ENCODE measurements around the gene AP1AR. TPM values are rescaled to one million over a fixed set of nuclear protein-coding genes. Genes with fewer than 3 reads are reported as not detected.

Gene AP1AR
- total and polyA plus RNA-seq, 3 donors from 2014 or later, result 22.6 to 29.4 (median 24.6) TPM

GRCh38 chr4:112210777-112211176 is 20.8 kb upstream of the AP1AR start:
- intact Hi-C loops (cut with DNase I; ENCODE audit: low total_unique reads), result no loop called here
- no peak for DNase-seq
- TF ChIP-seq, protein P1, sequence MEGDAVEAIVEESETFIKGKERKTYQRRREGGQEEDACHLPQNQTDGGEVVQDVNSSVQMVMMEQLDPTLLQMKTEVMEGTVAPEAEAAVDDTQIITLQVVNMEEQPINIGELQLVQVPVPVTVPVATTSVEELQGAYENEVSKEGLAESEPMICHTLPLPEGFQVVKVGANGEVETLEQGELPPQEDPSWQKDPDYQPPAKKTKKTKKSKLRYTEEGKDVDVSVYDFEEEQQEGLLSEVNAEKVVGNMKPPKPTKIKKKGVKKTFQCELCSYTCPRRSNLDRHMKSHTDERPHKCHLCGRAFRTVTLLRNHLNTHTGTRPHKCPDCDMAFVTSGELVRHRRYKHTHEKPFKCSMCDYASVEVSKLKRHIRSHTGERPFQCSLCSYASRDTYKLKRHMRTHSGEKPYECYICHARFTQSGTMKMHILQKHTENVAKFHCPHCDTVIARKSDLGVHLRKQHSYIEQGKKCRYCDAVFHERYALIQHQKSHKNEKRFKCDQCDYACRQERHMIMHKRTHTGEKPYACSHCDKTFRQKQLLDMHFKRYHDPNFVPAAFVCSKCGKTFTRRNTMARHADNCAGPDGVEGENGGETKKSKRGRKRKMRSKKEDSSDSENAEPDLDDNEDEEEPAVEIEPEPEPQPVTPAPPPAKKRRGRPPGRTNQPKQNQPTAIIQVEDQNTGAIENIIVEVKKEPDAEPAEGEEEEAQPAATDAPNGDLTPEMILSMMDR (IDR thresholded peaks at IDR 0.05), result no peak
- TF ChIP-seq POLR2A (IDR thresholded peaks at IDR 0.05), result no peak
- no peaks in the 10 kb centered on the region for H3K4me1 ChIP-seq
- H3K27ac ChIP-seq, result no peak overlapping the region
- H3K36me3 ChIP-seq (ENCODE audit: low read depth, missing control alignments), result no peaks in the 10 kb centered on the region
- H3K4me3 ChIP-seq, result no peak overlapping the region
- H3K27me3 ChIP-seq, result no peaks in the 10 kb centered on the region
- H3K9me3 ChIP-seq, result no peaks in the 10 kb centered on the region
- WGBS, 2 donors, result 75 to 95% methylated on average over 1 of the region's 1 CpG

DNA sequence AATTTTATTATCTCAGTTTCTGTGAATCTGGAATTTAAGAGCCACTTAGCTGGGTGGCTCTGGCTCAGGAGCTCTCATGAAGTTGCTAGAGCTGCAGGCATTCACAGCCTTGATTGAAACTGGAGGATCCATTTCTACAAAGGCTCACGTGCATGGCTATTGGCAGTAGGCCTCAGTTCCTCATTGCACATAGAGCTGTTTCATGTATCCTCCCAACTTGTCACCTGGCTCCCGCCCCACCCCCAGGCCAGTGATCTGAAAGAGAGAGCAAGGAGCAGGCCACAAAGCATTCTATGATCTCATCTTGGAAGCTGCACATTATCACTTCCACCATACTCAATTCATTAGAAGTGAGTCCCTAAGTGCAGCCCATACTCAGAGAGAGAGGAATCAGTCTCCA is 18.5 kb upstream of the AP1AR start:
- intact Hi-C loops (cut with DNase I; ENCODE audit: low total_unique reads), result no loop called here
- Histone ChIP-seq H3K27me3 (no peaks in the 10 kb centered on the region), H3K9me3 (no peaks in the 10 kb centered on the region), H3K4me1 (no peaks in the 10 kb centered on the region), H3K27ac (no peak overlapping the region), H3K4me3 (no peak overlapping the region), H3K36me3 (ENCODE audit: low read depth, missing control alignments) (no peaks in the 10 kb centered on the region)
- no peak for DNase-seq
- TF ChIP-seq, protein P1 (IDR thresholded peaks at IDR 0.05), result no peak
- no peak for TF ChIP-seq POLR2A (IDR thresholded peaks at IDR 0.05)
- 77 to 97% methylated on average over 2 of the region's 2 CpGs for WGBS, 2 donors

- H3K27ac ChIP-seq, result no peak overlapping the region
- TF ChIP-seq POLR2A (IDR thresholded peaks at IDR 0.05), result no peak
- TF ChIP-seq, protein P1 (IDR thresholded peaks at IDR 0.05), result no peak
- H3K4me1 ChIP-seq, result no peaks in the 10 kb centered on the region
- 94 to 95% methylated on average over 3 of the region's 3 CpGs for WGBS, 2 donors
- no peak for DNase-seq
- H3K9me3 ChIP-seq, result no peaks in the 10 kb centered on the region
- intact Hi-C loops (cut with DNase I; ENCODE audit: low total_unique reads), result no loop called here
- H3K4me3 ChIP-seq, result no peak overlapping the region
- H3K36me3 ChIP-seq (ENCODE audit: low read depth, missing control alignments), result no peaks in the 10 kb centered on the region
- H3K27me3 ChIP-seq, result no peaks in the 10 kb centered on the region
Observed at GRCh38 chr4:112213856-112214255, 17.7 kb upstream of the AP1AR start.

GRCh38 chr4:112214390-112215264 is 17.0 kb upstream of the AP1AR start:
- no peak for DNase-seq
- H3K9me3 ChIP-seq, result no peaks in the 10 kb centered on the region
- intact Hi-C loops (cut with DNase I; ENCODE audit: low total_unique reads), result no loop called here
- no peaks in the 10 kb centered on the region for H3K27me3 ChIP-seq
- no peaks in the 10 kb centered on the region for H3K36me3 ChIP-seq (ENCODE audit: low read depth, missing control alignments)
- H3K4me3 ChIP-seq, result no peak overlapping the region
- H3K4me1 ChIP-seq, result no peaks in the 10 kb centered on the region
- no peak for TF ChIP-seq POLR2A (IDR thresholded peaks at IDR 0.05)
- TF ChIP-seq, protein P1 (IDR thresholded peaks at IDR 0.05), result peak in 2 of 3 experiments; percentile 40 to 44
- H3K27ac ChIP-seq, result no peak overlapping the region
